OCI-LY7 (cell line): ENCODE results near the gene MCEE.

Source experiments
- EZH2phosphoT487 ChIP-seq: fragments of 200-600 bp; sonication (generic); IDR thresholded peaks from 2 replicates; pipeline ENCODE4 v1.6.1; 2018; ENCODE audit warnings: low read depth, borderline replicate concordance, mild to moderate bottlenecking, mixed run types, antibody characterized with exemption, low read length, moderate library complexity, mixed read lengths
- TF ChIP-seq, protein P1 (sequence below): fragments of 200-600 bp; sonication (generic); conservative IDR thresholded peaks from 2 replicates; pipeline ENCODE4 v1.5.1; 2014; ENCODE audit warnings: mild to moderate bottlenecking, antibody characterized with exemption, low read length, moderate library complexity, mixed read lengths

DNA sequence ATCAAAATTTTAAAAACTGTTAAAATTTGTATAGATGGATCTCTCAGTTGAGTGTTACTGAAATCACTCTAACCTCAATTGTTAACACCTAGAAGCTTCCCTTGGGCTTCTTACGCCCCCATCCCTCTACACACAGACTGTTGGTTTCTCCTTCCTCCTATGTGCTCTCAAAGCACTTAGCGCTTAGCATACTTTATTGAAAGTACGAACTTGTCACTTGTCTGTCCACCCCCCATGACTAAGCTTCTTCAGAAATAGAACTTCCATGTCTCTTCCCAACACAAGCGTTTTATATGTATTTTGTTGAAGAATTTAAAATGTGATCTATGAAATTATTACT lies 846 bp upstream of the MCEE start:
- TF ChIP-seq, protein P1, sequence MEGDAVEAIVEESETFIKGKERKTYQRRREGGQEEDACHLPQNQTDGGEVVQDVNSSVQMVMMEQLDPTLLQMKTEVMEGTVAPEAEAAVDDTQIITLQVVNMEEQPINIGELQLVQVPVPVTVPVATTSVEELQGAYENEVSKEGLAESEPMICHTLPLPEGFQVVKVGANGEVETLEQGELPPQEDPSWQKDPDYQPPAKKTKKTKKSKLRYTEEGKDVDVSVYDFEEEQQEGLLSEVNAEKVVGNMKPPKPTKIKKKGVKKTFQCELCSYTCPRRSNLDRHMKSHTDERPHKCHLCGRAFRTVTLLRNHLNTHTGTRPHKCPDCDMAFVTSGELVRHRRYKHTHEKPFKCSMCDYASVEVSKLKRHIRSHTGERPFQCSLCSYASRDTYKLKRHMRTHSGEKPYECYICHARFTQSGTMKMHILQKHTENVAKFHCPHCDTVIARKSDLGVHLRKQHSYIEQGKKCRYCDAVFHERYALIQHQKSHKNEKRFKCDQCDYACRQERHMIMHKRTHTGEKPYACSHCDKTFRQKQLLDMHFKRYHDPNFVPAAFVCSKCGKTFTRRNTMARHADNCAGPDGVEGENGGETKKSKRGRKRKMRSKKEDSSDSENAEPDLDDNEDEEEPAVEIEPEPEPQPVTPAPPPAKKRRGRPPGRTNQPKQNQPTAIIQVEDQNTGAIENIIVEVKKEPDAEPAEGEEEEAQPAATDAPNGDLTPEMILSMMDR, result no peak
- TF ChIP-seq EZH2phosphoT487, result no peak
